ENCODE data around the gene ELL3.

DNA sequence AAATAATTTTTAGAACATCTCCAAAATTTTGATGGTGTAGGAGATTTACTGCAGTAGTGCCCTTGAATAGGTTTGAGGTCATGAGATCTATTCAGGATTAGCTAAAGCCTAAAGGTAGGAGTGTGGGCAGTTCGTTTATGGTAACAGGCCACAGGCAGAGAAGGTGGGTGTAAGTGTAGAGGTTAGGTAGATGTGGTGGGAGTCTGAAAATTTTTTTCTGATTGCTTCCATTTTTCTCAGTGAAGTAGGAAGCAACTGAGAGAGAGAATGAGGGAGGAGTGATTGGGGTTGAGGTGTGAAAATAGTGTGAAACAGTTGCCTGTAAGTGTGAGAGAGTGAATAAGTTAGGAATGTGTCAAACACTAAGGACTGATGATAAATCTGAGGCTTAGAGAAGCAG lies 2.2 kb upstream of the ELL3 start:
- TF ChIP-seq, protein P1, sequence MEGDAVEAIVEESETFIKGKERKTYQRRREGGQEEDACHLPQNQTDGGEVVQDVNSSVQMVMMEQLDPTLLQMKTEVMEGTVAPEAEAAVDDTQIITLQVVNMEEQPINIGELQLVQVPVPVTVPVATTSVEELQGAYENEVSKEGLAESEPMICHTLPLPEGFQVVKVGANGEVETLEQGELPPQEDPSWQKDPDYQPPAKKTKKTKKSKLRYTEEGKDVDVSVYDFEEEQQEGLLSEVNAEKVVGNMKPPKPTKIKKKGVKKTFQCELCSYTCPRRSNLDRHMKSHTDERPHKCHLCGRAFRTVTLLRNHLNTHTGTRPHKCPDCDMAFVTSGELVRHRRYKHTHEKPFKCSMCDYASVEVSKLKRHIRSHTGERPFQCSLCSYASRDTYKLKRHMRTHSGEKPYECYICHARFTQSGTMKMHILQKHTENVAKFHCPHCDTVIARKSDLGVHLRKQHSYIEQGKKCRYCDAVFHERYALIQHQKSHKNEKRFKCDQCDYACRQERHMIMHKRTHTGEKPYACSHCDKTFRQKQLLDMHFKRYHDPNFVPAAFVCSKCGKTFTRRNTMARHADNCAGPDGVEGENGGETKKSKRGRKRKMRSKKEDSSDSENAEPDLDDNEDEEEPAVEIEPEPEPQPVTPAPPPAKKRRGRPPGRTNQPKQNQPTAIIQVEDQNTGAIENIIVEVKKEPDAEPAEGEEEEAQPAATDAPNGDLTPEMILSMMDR (IDR thresholded peaks at IDR 0.05), result no peak
- TF ChIP-seq POLR2A (IDR thresholded peaks at IDR 0.05), result no peak
